K562 (cell line): Measurements from ENCODE around the gene BDKRB2. TPM values are rescaled to one million over a fixed set of nuclear protein-coding genes. Genes with fewer than 3 reads are reported as not detected.

Source experiments
- ATAC-seq: fragments of 200-7000 bp; cut with Tn5 transposase; 3 replicates; pipeline ENCODE4 v1.9.1; 2020; ENCODE audit warnings: moderate library complexity
- BruUV-seq: library from RNA; stranded (reverse); fragments of 400-500 nt; replicated peaks from 2 replicates; lab custom pipeline; 2021; lab: Mats Ljungman, UMichigan
- CTCF ChIA-PET: fragments of 300-600 bp; formaldehyde crosslinking; extraction: SDS; loops from one replicate; lab custom pipeline; 2021; ENCODE audit warnings: low intra/inter-chr PET ratio; lab: Yijun Ruan, JAX
- POLR2A ChIA-PET: fragments of 300-600, 350-650 bp; sonication (Branson Sonifier 250); formaldehyde crosslinking; extraction: SDS; loops from one replicate; lab custom pipeline; 2021; ENCODE audit warnings: antibody characterized with exemption, inconsistent platforms; lab: Yijun Ruan, JAX
- DNase-seq, 4 experiments: peaks; one replicate each; pipeline versions ENCODE4 v3.0.0 to v3.0.0-alpha.2; 2011 to 2018; ENCODE audit warnings: low spot score in 3 of 4, mixed read lengths in 3 of 4; ENCODE audit errors: extremely low read depth in 1 of 4
- FAIRE-seq: peaks from 2 replicates; lab custom pipeline; 2011; peaks lifted over from hg19 to GRCh38; lab: Jason Lieb, UNC
- H2AFZ ChIP-seq: 2 replicates; pipeline ENCODE4 v1.6.0; 2011; ENCODE audit warnings: low read depth, low read length, control low read depth, inconsistent platforms
- H3K27ac ChIP-seq: fragments of 200-600 bp; 3 replicates; pipeline ENCODE4 v1.8.0; 2011; ENCODE audit warnings: low read depth, mild to moderate bottlenecking, control low read depth, inconsistent platforms, low read length, moderate library complexity, mixed read lengths; ENCODE audit errors: extremely low read depth
- H3K27me3 ChIP-seq, 2 experiments: fragments of 300-600 bp in 1 of 2; 2 replicates in 1 of 2; 3 replicates in 1 of 2; pipeline versions ENCODE4 v1.6.0 to v1.8.0; 2011; ENCODE audit warnings: inconsistent platforms in 2 of 2, low read length in 2 of 2, mild to moderate bottlenecking in 1 of 2, mixed read lengths in 1 of 2, moderate library complexity in 1 of 2; ENCODE audit not compliant: control insufficient read depth in 2 of 2, insufficient read depth in 2 of 2
- H3K36me3 ChIP-seq: fragments of 300-600 bp; 3 replicates; pipeline ENCODE4 v1.8.0; 2011; ENCODE audit warnings: mild to moderate bottlenecking, low read length, inconsistent platforms; ENCODE audit not compliant: control insufficient read depth, insufficient read depth
- H3K4me1 ChIP-seq, 2 experiments: fragments of 200-600 bp in 1 of 2; replicated peaks in 1 of 2; 2 replicates in 1 of 2; 3 replicates in 1 of 2; pipeline versions ENCODE4 v1.5.1 to v1.8.0; 2011; ENCODE audit warnings: inconsistent platforms in 2 of 2, low read length in 2 of 2, mild to moderate bottlenecking in 1 of 2, mixed read lengths in 1 of 2, moderate library complexity in 1 of 2; ENCODE audit not compliant: control insufficient read depth in 2 of 2, insufficient read depth in 2 of 2
- H3K4me2 ChIP-seq: 2 replicates; pipeline ENCODE4 v1.6.1; 2011; ENCODE audit warnings: low read length, control low read depth, inconsistent platforms, mixed read lengths; ENCODE audit not compliant: insufficient read depth
- H3K4me3 ChIP-seq: fragments of 200-600 bp; sonication (generic), shearing (Covaris generic); 2 replicates; pipeline ENCODE4 v1.5.1; 2016; ENCODE audit warnings: control low read depth, inconsistent platforms
- H3K79me2 ChIP-seq: fragments of 200-600 bp; 3 replicates; pipeline ENCODE4 v1.8.0; 2011; ENCODE audit warnings: low read length, inconsistent platforms; ENCODE audit not compliant: control insufficient read depth, insufficient read depth
- H3K9ac ChIP-seq, 2 experiments: 2 replicates each; pipeline versions ENCODE4 v1.6.0 to v1.6.1; 2011; ENCODE audit warnings: low read depth in 2 of 2, low read length in 2 of 2, control low read depth in 1 of 2, inconsistent platforms in 1 of 2, mild to moderate bottlenecking in 1 of 2, mixed read lengths in 1 of 2; ENCODE audit not compliant: insufficient read depth in 1 of 2
- H3K9me1 ChIP-seq: one replicate; pipeline ENCODE4 v1.6.0; 2011; ENCODE audit warnings: inconsistent platforms, mild to moderate bottlenecking, low read length, moderate library complexity; ENCODE audit not compliant: control insufficient read depth, insufficient read depth
- H3K9me3 ChIP-seq: replicated peaks from 2 replicates; pipeline ENCODE4 v1.5.1; 2011; ENCODE audit warnings: low read depth, low read length, inconsistent platforms; ENCODE audit not compliant: control insufficient read depth, insufficient read depth
- H4K20me1 ChIP-seq: replicated peaks from 2 replicates; pipeline ENCODE4 v1.6.1; 2011; ENCODE audit warnings: low read length, inconsistent platforms, mixed read lengths; ENCODE audit not compliant: control insufficient read depth, insufficient read depth
- KLF6 ChIP-seq: fragments of 250-450 bp; sonication (Bioruptor Pico); IDR thresholded peaks from 2 replicates; pipeline ENCODE4 v1.4.0; 2020; ENCODE audit warnings: mild to moderate bottlenecking, moderate library complexity, borderline replicate concordance
- RFX7 ChIP-seq: fragments of 250-450 bp; sonication (Bioruptor Pico); IDR thresholded peaks from 2 replicates; pipeline ENCODE4 v1.5.1; 2021; ENCODE audit warnings: mild to moderate bottlenecking
- WGBS: fragments of 100-300 bp; shearing (Covaris generic); methylation state at CpG from one replicate; pipeline ENCODE4 v1.1.6; 2016; ENCODE audit warnings: low coverage, mixed read lengths; ENCODE audit not compliant: insufficient coverage; ENCODE audit errors: missing lambda C conversion rate; 5-methylcytosine and 5-hydroxymethylcytosine counted together
- in situ Hi-C: fragments of 300-500 bp; cut with MboI; formaldehyde crosslinking; loops from 4 replicates; pipeline ENCODE4 v1.15.0; 2018; ENCODE audit warnings: inconsistent platforms, mixed read lengths
- intact Hi-C: fragments of 100-400 bp; cut with micrococcal nuclease; formaldehyde crosslinking; loops from 2 replicates; pipeline ENCODE4 v1.14.2; 2022
- polyA plus RNA-seq, 8 experiments: library from polyadenylated mRNA; depleted of rRNA in 4 of 8; stranded (reverse) in 5 of 8; unstranded in 3 of 8; fragments of >200 nt; fragmentation: Nextera tagmentation in 2 of 8; fragmentation: Illumina TruSeq in 1 of 8; extraction: Ambion mirVana in 2 of 8; extraction: Trizol in 1 of 8; gene quantifications; 2 replicates each; pipeline versions ENCODE4 v1.2.1 to v1.2.3, GENCODE V29; 2011 to 2014; ENCODE audit warnings: inconsistent platforms in 1 of 8, missing spikeins in 1 of 8
- total RNA-seq, 7 experiments: library from RNA; depleted of rRNA in 6 of 7; stranded (reverse); fragments of >200 nt in 6 of 7; fragmentation: Illumina TruSeq in 2 of 7; extraction: Trizol in 2 of 7; gene quantifications; 2 replicates each; pipeline versions ENCODE4 v1.2.1 to v1.2.3, GENCODE V29; 2011 to 2021; ENCODE audit warnings: low replicate concordance in 1 of 7
- TF ChIP-seq, protein P1 (sequence below): sonication (generic); formaldehyde crosslinking; IDR thresholded peaks from 2 replicates; pipeline ENCODE4 v1.8.0; 2022; ENCODE audit warnings: mild to moderate bottlenecking, missing genetic modification reagents

Gene BDKRB2
- total and polyA plus RNA-seq, 9 of the 15 experiments (the other 6 are each of a cell fraction or from before 2014, with no cell fraction given): 0.02 TPM; not detected in 8

DNA sequence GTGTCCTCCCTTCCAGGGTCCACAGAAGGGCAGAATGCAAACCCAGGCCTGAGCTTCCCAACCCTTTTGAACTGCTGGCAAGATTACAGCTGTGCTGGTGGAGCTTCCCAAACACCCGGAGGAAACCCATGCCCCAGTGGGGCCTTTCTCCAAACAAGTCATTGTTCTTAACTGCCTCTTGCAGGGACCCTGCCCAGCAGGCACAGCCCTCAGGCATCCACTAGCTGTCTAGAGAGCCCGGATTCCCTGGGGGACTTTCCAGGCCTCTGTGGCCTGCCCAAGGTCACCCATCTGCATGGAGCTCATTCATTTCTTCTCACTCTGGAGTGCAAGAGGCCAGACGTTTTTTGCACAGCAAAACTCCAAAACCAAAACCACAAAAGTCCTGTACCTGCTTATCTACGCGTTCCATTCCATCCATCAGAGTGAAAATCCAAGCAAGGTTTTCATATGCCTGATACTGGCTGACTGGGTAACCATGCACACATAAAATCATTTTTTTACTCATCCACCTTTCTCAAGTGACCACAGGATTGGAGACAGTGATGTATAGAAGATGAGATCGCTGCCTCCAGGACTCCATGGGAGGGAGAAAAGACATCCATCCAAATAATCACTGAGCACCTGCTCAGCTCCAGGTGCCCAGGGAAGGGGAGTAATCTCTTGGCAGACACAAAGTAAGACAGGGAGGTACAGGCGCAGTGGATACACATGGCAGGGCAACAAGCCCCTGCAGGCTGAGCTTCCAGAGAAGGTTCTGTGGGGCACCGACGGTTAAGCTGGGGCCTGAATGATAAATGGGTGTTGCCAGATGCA is 17.2 kb upstream of the BDKRB2 start:
- no peaks in the 10 kb centered on the region; the same call in 1 of the 2 replicates for H4K20me1 ChIP-seq
- H3K4me1 ChIP-seq: no peaks in the 10 kb centered on the region
- no peaks in the 10 kb centered on the region for H3K36me3 ChIP-seq
- ChIA-PET CTCF (no interaction called here), POLR2A (no interaction called here)
- no TSS peak for BruUV-seq
- H3K79me2 ChIP-seq: no peaks in the 10 kb centered on the region
- no peak overlapping the region for H3K4me2 ChIP-seq
- H3K4me3 ChIP-seq: no peak overlapping the region
- DNase-seq (no peak), ATAC-seq (no peak), FAIRE-seq (no peak)
- 1% methylated on average over 6 of the region's 9 CpGs for WGBS
- in situ Hi-C loops (no loop called here), intact Hi-C loops (no loop called here)
- no peaks in the 10 kb centered on the region for H3K9me3 ChIP-seq
- no peaks in the 10 kb centered on the region for H3K9me1 ChIP-seq
- TF ChIP-seq KLF6 (CRISPR knock-in tag) (no peak), RFX7 (CRISPR knock-in tag) (no peak)
- TF ChIP-seq, protein P1, sequence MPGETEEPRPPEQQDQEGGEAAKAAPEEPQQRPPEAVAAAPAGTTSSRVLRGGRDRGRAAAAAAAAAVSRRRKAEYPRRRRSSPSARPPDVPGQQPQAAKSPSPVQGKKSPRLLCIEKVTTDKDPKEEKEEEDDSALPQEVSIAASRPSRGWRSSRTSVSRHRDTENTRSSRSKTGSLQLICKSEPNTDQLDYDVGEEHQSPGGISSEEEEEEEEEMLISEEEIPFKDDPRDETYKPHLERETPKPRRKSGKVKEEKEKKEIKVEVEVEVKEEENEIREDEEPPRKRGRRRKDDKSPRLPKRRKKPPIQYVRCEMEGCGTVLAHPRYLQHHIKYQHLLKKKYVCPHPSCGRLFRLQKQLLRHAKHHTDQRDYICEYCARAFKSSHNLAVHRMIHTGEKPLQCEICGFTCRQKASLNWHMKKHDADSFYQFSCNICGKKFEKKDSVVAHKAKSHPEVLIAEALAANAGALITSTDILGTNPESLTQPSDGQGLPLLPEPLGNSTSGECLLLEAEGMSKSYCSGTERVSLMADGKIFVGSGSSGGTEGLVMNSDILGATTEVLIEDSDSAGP (CRISPR knock-in tag): no peak
- no peak overlapping the region for H2AFZ ChIP-seq
- H3K9ac ChIP-seq: no peak overlapping the region
- no peak overlapping the region for H3K27ac ChIP-seq
- peaks cover 0 to 11% of the 10 kb centered on the region in 2 experiments; a peak in 3 of 5 replicates for H3K27me3 ChIP-seq
